Peyer's patch (tissue), 4 donors: ENCODE results near the gene SPSB2. TPM values are rescaled to one million over a fixed set of nuclear protein-coding genes. Genes with fewer than 3 reads are reported as not detected.
A peak's percentile ranks its signal among the peaks of the same experiment; 100 is the strongest.

ENCODE experiments used
- DNase-seq, 3 donors: peaks; one replicate each; pipeline ENCODE4 v3.0.0-alpha.2; 2017 to 2019
- H3K27ac ChIP-seq, 4 donors: fragments of 200-600 bp; sonication (generic); one replicate each; pipeline ENCODE4 v1.5.1; 2016 to 2019
- H3K27me3 ChIP-seq, 2 donors: fragments of 200-600 bp; sonication (generic); one replicate each; pipeline ENCODE4 v1.5.1; 2019
- H3K36me3 ChIP-seq, 3 donors: fragments of 200-600 bp; sonication (generic); one replicate each; pipeline ENCODE4 v1.5.1; 2016 to 2019
- H3K4me1 ChIP-seq, 4 donors: fragments of 200-600 bp; sonication (generic); one replicate each; pipeline ENCODE4 v1.5.1; 2016 to 2019
- H3K4me3 ChIP-seq, 4 donors: fragments of 200-600 bp; sonication (generic); 1 replicate in 3 of 4; 2 replicates in 1 of 4; pipeline ENCODE4 v1.5.1; 2016 to 2019; ENCODE audit warnings: mild to moderate bottlenecking in 1 of 4
- H3K9me3 ChIP-seq, 4 donors: fragments of 200-600 bp; sonication (generic); one replicate each; pipeline ENCODE4 v1.5.1; 2016 to 2019; ENCODE audit warnings: mild to moderate bottlenecking in 1 of 4
- CTCF ChIP-seq, 6 experiments: fragments of 450-650 bp in 4 of 6; fragments of 200-600 bp in 2 of 6; sonication (generic) in 1 of 6; IDR thresholded peaks; one replicate each; pipeline ENCODE4 v1.5.1; 2017 to 2019; ENCODE audit warnings: antibody characterized with exemption in 6 of 6, mild to moderate bottlenecking in 3 of 6, moderate library complexity in 1 of 6
- POLR2A ChIP-seq, 2 donors: fragments of 450-650 bp; IDR thresholded peaks; one replicate each; pipeline ENCODE4 v1.5.1; 2017; ENCODE audit warnings: antibody characterized with exemption in 2 of 2, mild to moderate bottlenecking in 2 of 2, moderate library complexity in 2 of 2
- total RNA-seq, 4 donors: library from RNA; depleted of rRNA; stranded (reverse); fragments of >200 nt; gene quantifications; one replicate each; pipeline ENCODE4 v1.1.0, GENCODE V29; 2016

SPSB2 gene
- total RNA-seq, 4 donors from 2014 or later, result 4.1 to 12.3 (median 9.9) TPM

GRCh38 chr12:6827982-6828780, 44.9 kb downstream of the SPSB2 start, which contains the start of gene P3H3:
P3H3 (plus strand) TSS chr12:6828407; CDS start chr12:6828441, 34 bp downstream.
- no peak for TF ChIP-seq POLR2A (IDR thresholded peaks at IDR 0.05)
- TF ChIP-seq CTCF (IDR thresholded peaks at IDR 0.05), result peak in 2 of 6 experiments; percentile 2 to 29
- H3K9me3 ChIP-seq, result no peaks in the 10 kb centered on the region
- H3K36me3 ChIP-seq, result no peaks in the 10 kb centered on the region
- DNase-seq, result peak in 2 of 3 donors; percentile 48 to 63
- peak within 1 kb of the TSS; percentile 64 to 77 (median 70) for H3K27ac ChIP-seq
- H3K27me3 ChIP-seq, result no peaks in the 10 kb centered on the region
- peaks cover 0 to 22% (median 8%) of the 10 kb centered on the region in 4 donors for H3K4me1 ChIP-seq
- peak within 1 kb of the TSS; percentile 62 to 87 (median 70) for H3K4me3 ChIP-seq

DNA sequence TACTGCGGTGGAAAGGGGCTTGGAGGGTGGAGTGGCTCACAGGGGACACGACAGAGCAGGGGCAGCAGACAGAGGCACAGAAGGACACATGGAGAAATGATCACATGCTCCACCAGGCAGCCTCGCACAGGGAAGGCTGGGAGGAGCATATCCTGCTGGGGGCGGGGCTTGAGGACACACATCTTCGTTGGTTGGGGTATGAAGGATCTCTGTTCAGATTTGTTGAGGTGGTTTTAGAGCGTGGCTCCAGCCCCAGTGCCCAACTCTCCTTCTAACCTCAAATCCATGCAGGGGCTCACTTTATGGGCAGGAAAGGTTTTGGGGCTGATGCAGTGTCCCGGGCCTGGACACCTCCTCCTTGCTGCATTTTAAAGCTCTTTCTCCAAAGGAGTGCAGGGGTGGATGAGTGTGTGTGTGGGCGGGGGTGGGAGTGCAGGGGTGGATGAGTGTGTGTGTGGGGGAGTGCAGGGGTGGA, 45.6 kb downstream of the SPSB2 start:
- Histone ChIP-seq H3K27ac (peak overlapping the region in 2 of 4 donors; percentile 52 to 72), H3K4me1 (peaks cover 0 to 22% (median 8%) of the 10 kb centered on the region in 4 donors), H3K27me3 (no peaks in the 10 kb centered on the region), H3K9me3 (no peaks in the 10 kb centered on the region), H3K36me3 (no peaks in the 10 kb centered on the region), H3K4me3 (no peak overlapping the region)
- TF ChIP-seq CTCF (IDR thresholded peaks at IDR 0.05), result no peak
- no peak for TF ChIP-seq POLR2A (IDR thresholded peaks at IDR 0.05)
- peak; percentile 67 to 90 (median 81) for DNase-seq

DNA sequence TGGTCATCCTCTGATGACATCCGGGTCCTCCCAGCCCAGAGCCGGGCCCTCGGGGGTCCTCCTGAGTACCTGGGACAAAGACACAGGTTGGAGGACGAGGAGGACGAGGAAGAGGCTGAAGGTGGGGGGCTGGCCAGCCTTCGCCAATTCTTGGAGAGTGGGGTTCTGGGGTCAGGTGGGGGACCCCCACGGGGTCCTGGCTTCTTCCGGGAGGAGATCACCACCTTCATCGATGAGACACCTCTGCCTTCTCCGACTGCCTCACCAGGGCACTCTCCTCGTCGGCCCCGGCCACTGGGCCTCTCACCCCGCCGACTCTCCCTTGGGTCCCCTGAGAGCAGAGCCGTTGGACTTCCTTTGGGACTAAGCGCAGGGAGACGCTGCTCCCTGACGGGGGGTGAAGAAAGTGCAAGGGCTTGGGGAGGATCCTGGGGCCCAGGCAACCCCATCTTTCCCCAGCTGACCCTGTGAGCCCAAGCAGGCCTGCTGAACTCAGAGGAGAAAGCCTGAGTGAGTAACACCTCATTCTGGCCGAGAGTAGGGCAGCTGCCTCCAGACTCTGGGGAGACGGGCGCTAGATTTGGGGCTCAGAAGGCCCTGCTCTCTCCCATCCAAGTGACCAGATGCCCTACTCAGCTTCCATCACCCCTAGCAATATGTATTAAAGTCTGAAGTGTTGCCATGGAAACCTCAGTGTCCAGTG, 46.2 kb downstream of the SPSB2 start:
- peak overlapping the region in 3 of 4 donors; percentile 36 to 72 (median 52) for H3K27ac ChIP-seq
- TF ChIP-seq CTCF (IDR thresholded peaks at IDR 0.05) (no peak), POLR2A (IDR thresholded peaks at IDR 0.05) (no peak)
- no peak overlapping the region for H3K4me3 ChIP-seq
- no peak for DNase-seq
- no peaks in the 10 kb centered on the region for H3K9me3 ChIP-seq
- H3K36me3 ChIP-seq, result no peaks in the 10 kb centered on the region
- H3K27me3 ChIP-seq, result no peaks in the 10 kb centered on the region
- peaks cover 0 to 22% (median 8%) of the 10 kb centered on the region in 4 donors for H3K4me1 ChIP-seq

DNA sequence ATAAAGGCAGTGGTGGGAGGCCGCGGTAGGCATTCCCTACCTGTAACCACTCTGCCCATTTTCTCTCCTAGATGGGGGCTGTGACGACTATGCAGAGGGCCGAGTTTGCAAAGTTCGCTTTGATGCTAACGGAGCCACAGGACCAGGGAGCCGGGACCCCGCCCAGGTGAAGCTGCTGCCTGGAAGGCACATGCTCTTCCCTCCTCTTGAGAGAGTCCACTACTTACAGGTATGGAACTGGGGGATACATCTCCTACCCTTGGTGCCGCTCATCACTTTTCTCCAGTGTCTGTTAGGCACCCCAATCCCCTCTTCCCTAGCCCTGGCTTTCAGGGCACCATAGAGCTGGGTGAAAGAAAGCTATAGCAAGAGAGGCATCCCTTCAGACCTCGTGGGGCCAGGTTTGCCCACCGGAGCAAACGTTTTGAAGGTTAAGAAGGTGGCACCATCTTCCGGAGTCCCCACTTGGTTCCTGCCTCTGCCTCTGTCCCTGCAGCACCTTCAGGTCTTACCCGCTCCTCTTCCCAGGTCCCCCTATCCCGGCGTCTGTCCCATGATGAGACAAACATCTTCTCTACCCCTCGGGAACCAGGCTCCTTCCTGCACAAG, 46.9 kb downstream of the SPSB2 start:
- Histone ChIP-seq H3K4me3 (no peak overlapping the region), H3K36me3 (no peaks in the 10 kb centered on the region), H3K27me3 (no peaks in the 10 kb centered on the region), H3K4me1 (peaks cover 0 to 22% (median 8%) of the 10 kb centered on the region in 4 donors), H3K27ac (no peak overlapping the region), H3K9me3 (no peaks in the 10 kb centered on the region)
- TF ChIP-seq CTCF (IDR thresholded peaks at IDR 0.05), result no peak
- TF ChIP-seq POLR2A (IDR thresholded peaks at IDR 0.05), result no peak
- no peak for DNase-seq

DNA sequence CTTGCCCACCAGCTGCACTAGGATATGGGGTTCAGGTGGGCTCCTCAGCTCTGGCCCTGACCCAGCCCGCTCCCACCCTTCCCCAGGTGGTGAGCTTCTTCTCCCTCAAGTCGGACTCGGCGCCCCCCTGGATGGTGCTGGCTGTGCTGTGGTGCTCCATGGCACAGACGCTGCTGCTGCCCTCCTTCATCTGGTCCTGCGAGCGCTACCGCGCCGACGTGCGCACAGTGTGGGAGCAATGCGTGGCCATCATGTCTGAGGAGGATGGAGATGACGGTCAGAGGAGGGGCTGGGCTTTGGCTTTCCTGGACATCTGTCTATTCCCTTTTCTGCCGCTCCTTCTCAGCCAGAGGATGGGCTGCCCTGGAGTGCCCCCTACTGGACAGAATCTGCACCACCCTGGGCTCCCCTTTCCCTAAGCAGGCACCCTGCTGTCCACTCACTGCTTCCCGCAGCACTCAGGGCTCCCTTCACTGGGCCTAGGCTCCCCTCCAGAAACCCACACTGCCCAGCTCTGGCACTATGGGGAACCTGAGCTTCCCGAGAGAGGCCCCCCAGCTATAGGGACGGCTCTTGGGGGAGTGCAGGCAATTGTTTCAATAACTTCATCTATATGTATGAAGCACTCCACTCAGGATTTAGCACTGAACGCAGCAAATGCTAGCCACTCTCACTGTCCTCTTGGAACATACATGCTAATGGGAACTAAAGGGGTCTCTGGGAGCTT, 47.5 kb downstream of the SPSB2 start:
- peak; percentile 73 to 93 (median 90) for DNase-seq
- Histone ChIP-seq H3K9me3 (no peaks in the 10 kb centered on the region), H3K27ac (no peak overlapping the region), H3K27me3 (no peaks in the 10 kb centered on the region), H3K4me3 (no peak overlapping the region), H3K4me1 (peaks cover 0 to 22% (median 8%) of the 10 kb centered on the region in 4 donors), H3K36me3 (no peaks in the 10 kb centered on the region)
- TF ChIP-seq POLR2A (IDR thresholded peaks at IDR 0.05) (no peak), CTCF (IDR thresholded peaks at IDR 0.05) (peak; percentile 76 to 95 (median 90))
